HTR-8/SVneo (cell line): Measurements from ENCODE around the gene TBC1D2B.
"Not testable (repeated sequence)": the region's sequence is repeated elsewhere in the genome, so short reads cannot be mapped to it uniquely, and the experiment has no call there.

ENCODE experiments used
- DNase-seq: peaks from one replicate; pipeline ENCODE4 v3.0.0; 2011; ENCODE audit warnings: low spot score, mixed read lengths; ENCODE audit not compliant: insufficient read length
- FAIRE-seq: peaks from 2 replicates; lab custom pipeline; 2011; peaks lifted over from hg19 to GRCh38; lab: Jason Lieb, UNC

The TBC1D2B gene

DNA sequence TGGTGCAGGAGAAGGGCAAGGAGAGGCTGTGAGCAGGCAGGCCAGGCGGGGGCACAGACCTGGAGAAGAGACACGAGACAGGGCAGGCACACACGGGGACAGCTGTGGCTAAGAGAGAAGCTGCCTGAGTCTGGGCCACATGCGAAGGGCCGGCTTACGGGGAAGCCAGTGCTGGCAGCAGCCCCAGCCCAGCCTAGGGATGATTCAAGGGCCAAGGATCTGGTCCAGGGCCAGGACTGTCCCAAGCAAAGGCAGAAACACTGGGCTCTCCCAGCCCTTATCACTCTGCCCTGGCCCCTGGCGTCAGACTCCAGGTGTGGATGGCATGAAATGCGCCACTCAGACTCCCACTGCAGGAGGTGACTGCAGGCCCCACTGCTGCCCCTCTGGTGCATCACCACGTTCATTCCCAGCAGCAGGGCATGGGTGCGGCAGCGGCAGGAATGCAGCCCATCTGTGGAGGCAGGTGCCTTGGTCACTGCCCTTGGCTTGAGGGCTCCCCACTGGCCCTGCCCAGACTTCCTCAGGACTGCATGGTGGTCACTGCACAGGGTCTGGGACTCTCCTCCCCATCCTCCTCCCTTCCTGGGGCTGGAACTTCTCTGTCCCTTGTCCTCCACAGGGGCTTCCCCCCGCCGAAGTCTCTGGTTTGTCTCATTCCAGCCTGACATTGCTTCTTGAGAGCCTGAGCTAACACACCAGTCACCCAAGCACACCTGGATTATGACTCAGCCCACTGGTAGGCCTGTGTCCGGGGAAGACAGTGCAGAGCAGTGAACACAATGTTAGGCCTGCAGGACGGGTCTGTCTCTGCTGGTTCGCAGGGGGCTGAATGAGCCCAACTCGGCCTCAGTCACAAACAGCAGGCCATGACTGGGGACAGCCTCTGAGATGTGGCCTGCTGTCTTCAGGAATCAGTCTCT, 69.3 kb downstream of the TBC1D2B start:
- DNase-seq (no peak), FAIRE-seq (no peak)

GRCh38 chr15:78007211-78007931, 70.1 kb downstream of the TBC1D2B start:
- FAIRE-seq (no peak), DNase-seq (no peak)

DNA sequence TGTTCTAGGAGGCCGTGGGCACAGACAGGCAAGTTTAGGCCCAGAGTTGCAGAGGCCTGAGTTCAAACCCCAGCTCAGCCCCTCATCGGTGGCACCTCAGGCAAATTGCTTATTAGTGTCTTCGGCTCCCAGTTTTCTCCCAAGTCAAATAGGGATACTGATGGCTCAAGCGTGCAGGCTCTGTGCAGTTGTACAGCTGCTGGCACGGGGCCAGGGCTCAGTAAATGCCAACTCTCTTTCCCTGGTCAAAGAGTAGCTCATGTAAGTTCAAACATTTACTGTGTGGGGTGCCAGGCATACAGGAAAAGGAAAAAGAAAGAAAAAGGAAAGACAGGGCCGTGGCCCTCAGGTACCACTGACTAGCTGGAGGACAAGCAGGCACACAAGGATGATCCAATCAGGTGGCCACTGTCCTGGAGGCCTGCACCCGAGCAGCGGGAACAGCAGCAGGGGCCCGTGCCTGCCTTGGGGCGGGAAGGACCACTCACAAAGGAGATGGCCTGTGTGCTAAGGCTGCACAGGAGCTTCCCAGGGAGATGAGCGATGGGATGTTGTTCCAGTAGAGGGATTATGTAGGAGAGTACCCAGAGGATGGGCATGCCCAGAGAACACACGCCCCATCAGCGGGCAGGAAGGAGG, 70.8 kb downstream of the TBC1D2B start:
- FAIRE-seq (no peak), DNase-seq (no peak)

- no peak for FAIRE-seq
- peak; percentile 37 for DNase-seq
Observed at GRCh38 chr15:78004919-78005634, 72.4 kb downstream of the TBC1D2B start.

- FAIRE-seq (no peak), DNase-seq (no peak)
Observed at GRCh38 chr15:78004222-78004727, 73.2 kb downstream of the TBC1D2B start.

GRCh38 chr15:78003539-78004008, 73.9 kb downstream of the TBC1D2B start:
- DNase-seq (no peak), FAIRE-seq (no peak)

DNA sequence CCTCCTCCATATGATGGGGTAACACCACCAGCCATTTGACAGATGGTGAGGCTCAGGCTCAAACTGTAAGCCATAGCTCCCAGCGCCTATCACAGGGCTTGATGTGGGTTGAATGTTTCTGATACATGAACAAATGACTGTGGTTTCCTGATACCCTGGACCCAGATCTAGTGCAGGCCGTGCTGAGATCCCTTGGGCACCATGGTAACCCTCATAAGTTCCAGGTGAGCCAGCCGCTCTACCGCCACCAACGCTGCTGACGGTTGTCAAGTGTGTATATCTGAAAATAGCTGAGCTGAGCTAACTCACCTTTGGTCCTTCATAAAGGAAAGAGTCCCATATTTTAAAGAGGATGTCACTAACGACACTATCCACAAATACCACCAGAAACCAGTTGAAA, 74.5 kb downstream of the TBC1D2B start:
- DNase-seq: no peak
- FAIRE-seq: no peak

DNA sequence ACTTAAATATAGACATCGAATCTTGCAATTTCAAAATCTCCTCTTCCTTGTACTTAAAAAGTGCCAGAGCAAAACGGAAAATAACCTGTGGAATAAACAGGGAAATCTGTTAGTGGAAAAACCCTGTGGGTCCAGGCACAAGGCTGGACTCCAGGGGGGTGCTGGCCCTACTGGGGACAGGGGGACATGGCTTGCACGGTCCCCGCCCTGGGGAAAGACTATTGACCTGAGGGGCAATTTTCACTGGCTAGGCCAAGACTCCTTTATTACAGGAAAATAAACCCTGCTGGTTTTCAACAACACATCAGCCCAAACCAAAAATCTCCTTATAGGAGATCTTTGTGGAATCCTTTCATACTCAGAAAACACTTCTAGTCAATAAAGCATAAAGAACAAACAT, 75.9 kb downstream of the TBC1D2B start:
- DNase-seq (no peak), FAIRE-seq (no peak)

- no peak for FAIRE-seq
- no peak for DNase-seq
Observed at GRCh38 chr15:78000927-78001249, 76.6 kb downstream of the TBC1D2B start.

DNA sequence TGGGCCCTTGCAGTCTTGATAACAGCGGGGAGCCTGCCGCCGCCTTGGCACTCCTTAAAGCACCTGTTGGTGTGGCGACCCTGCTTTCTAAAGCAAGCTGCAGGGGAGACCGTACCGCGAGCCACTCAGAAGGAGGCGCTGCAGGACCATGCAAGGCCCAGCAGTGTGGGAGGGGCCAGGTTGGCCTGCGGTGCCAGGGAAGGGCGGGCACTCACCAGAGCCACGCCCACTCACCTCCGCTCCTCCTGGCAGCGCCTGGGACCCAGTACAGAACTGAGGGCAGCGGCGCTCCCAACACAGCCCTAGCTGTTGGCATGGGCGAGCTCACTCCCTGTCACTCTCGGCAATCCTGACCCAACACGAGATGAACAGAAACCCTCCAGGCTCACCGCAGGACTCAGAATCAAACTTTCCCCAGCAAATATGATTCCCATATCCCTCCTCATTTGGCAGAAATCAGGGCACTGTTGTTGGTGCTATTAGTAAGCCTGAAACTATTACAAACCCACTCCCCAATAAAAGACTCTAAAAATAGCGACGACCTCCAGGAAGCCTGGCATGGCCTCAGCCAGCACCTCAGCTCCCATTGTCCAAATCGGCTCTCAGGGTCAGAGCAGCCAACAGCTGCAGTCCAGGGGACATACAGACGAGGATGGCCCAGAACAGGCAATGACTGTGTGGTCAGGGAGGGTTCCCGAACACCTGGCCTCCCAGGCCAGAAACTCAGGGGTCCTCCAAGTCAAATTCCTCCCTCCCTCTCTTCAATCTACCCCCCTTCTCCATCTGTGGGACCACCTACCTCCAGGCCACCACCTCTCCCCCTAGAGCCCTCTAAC, 77.2 kb downstream of the TBC1D2B start:
- DNase-seq: peak; percentile 26
- peak; percentile 76 for FAIRE-seq

DNA sequence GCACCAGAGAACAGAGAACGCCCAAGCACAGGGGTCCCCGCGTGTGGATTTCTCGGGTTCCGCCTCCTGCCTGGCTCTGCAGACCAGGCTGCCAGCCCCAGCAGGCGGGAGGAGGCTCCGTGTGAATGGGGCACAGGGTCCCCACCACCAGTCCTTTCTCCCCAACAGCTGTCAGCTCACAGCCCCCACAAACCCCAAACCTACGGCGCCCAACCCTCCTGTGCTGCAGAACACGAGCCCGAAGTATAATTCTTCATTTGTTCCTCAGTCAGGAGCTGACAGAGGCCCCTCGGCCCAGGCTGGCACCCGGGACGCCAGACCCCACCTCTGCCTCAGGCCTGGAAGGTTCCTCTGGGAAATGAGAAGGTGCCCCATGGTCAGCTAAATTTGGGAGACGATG, 78.0 kb downstream of the TBC1D2B start:
- no peak for DNase-seq
- FAIRE-seq: no peak

GRCh38 chr15:77998592-77998991, 78.9 kb downstream of the TBC1D2B start:
- FAIRE-seq (no peak), DNase-seq (no peak)

- DNase-seq, FAIRE-seq: not testable (repeated sequence)
Observed at GRCh38 chr15:77997761-77998554, 79.6 kb downstream of the TBC1D2B start.

DNA sequence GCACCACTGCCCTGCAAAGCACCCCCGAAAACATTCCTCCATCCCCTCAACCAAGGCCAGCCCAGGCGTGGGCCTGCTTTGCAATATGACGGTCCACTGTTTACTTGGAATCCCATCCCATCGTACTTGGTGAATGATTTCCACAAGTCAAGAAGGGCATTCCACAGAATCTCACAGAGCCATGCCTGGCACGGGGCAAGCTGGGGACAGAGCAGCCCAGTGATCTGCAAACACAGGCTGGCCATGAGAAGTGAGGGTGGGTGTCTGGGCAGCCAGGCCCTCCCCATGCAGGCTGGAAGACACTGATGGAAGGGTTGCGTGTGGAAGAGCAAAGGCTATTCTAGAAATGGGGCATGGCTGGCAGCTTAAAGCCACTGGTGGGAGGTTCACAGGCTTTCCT, 80.3 kb downstream of the TBC1D2B start:
- not testable (repeated sequence) for DNase-seq, FAIRE-seq

DNA sequence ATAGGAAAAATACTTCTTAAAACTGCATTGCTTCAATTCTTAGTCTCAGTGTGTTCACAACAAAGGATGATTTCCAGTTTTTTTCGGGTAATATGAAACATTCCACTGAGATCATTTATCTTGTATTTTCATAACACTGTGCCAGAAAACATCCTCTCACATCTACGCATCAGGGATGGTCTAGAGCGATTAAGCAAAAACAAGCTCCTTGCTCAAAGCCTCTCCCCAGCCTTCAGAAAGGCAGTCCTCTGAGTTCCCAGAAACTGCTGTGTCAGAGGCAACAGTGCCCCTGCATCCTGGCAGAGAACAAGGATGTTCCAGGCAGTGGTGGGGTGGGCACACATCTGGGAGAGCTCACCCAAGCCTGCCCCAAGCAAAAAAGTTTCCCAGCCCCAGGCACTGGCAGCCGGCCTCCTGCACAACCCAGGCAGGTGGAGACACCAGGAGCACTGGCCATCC, 80.8 kb downstream of the TBC1D2B start:
- DNase-seq, FAIRE-seq: not testable (repeated sequence)

DNA sequence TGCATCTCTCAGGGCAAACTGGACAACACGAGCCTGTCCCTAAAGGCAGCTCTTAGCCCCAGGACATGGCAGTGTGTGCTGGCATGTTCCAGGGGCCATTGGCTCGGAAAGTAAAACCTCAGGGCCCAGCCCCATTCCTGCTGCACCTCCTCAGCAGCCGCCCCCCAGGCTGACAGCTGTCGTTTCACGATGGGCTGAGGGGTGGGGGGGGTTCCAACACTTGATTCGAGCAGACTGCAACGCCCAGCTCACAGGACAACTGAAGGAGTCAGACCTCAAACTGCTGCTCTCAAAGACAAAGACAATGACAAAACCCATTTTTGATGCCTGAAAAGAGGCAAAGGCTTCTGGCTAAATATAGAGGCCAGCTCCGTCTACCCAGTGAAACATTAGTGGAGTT, 81.3 kb downstream of the TBC1D2B start:
- DNase-seq, FAIRE-seq: not testable (repeated sequence)

- not testable (repeated sequence) for DNase-seq, FAIRE-seq
Observed at GRCh38 chr15:77995537-77995918, 82.0 kb downstream of the TBC1D2B start.

DNA sequence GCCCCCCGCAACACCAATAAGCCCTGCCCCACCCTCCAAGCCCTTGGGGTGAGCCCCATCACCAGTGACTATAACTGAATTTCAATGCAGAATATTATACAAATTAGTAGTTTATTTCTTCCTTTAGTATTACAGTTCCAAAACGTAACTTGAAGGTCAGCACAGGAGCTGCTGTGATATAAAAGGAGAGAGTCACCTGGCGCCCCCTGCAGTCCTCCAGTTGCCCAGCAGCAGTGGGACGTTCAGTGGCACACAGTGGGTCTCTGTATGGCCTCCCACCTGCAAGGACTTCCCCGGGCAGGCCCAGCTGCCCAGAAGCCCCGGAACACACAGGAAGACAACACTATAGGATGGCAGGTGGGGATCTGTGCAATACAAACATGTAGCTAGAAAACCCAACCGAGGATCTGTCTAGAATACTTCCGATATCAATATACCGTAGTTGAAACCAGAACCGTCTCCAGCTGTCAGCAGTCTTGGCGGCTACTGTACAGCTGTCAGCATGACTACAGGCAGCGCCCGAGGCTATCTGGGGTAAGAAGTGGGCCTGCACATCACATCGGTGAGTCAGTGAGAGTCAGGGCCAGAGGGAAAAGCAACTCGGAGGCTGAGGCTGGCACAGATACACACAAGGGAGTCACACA, 82.5 kb downstream of the TBC1D2B start:
- FAIRE-seq, DNase-seq: not testable (repeated sequence)
